ENCODE results near the gene MED29. TPM values are rescaled to one million over a fixed set of nuclear protein-coding genes. Genes with fewer than 3 reads are reported as not detected.

The MED29 gene
- total and polyA plus RNA-seq, 10 of the 15 experiments (the other 5 are each of a cell fraction or from before 2014, with no cell fraction given) = 3.2 to 36.6 (median 22.8) TPM

- no TSS peak for BruUV-seq (replicated peaks)
- Histone ChIP-seq H2AFZ (ENCODE audit: control insufficient read depth, low read depth, low read length) (no peak overlapping the region), H3K36me3 (ENCODE audit: control insufficient read depth in 2 of 2, insufficient read depth in 2 of 2, low read length in 1 of 2) (peaks cover 10 to 15% of the 10 kb centered on the region in 2 experiments), H3K9me3 (replicated peaks; ENCODE audit: control insufficient read depth, insufficient read depth, low read length) (no peaks in the 10 kb centered on the region), H3K9ac (ENCODE audit: control insufficient read depth, insufficient read depth, low read length) (peak overlapping the region; percentile 97), H3K4me1 (ENCODE audit: control insufficient read depth, insufficient read depth, low read length) (peaks cover 36% of the 10 kb centered on the region), H3K27me3 (replicated peaks in 1 of 2; ENCODE audit: control insufficient read depth in 2 of 2, insufficient read depth in 2 of 2, low read length in 1 of 2) (no peaks in the 10 kb centered on the region), H3K4me3 (peak overlapping the region; percentile 97), H3K27ac (ENCODE audit: control insufficient read depth, insufficient read depth) (no peak overlapping the region), H3K79me2 (ENCODE audit: control insufficient read depth, insufficient read depth, low read length) (peaks cover 36% of the 10 kb centered on the region), H4K20me1 (ENCODE audit: control insufficient read depth, insufficient read depth) (no peaks in the 10 kb centered on the region; the same call in 1 of the 2 replicates), H3K4me2 (ENCODE audit: control insufficient read depth, insufficient read depth) (peak overlapping the region; percentile 81)
- ATAC-seq = no peak
- in situ Hi-C loops (cut with MboI) (no loop called here), intact Hi-C loops (cut with micrococcal nuclease; ENCODE audit: unreplicated experiment) (no loop called here)
- POLR2A ChIA-PET = interaction anchor here (0.9 to 1.1 kb wide), 2 partner anchors 18 to 37 kb away, joined by 3 to 8 read pairs; no protein-coding TSS in a partner anchor
- TF ChIP-seq POLR2AphosphoS5 (IDR thresholded peaks at IDR 0.05; ENCODE audit: low read length) = peak; percentile 12; the same call in 1 of the 2 replicates
- TF ChIP-seq IRF3 (IDR thresholded peaks at IDR 0.05) = no peak
- TF ChIP-seq SMAD5 (IDR thresholded peaks at IDR 0.05; ENCODE audit: low read depth) = peak; percentile 36; the same call in 1 of the 2 replicates
- no peak for TF ChIP-seq CHD2 (IDR thresholded peaks at IDR 0.05; ENCODE audit: borderline replicate concordance, low read depth, low read length)
- TF ChIP-seq POLR2A (IDR thresholded peaks at IDR 0.05; ENCODE audit: low read depth, low read length) = peak; percentile 38; the same call in 1 of the 2 replicates
- WGBS (ENCODE audit: insufficient coverage, insufficient replicate concordance, low lambda C conversion rate, missing lambda C conversion rate) = 96% methylated on average over 8 of the region's 8 CpGs
- CTCF ChIA-PET = interaction anchor here (0.7 to 1.7 kb wide), 5 partner anchors 19 to 443 kb away, joined by 3 read pairs; partner anchors contain the start of gene PLEKHG2
- RAD21 ChIA-PET (ENCODE audit: unreplicated experiment) = no interaction called here
- no peak for FAIRE-seq
- no peak for DNase-seq (ENCODE audit: low read depth, low spot score)
- SMC1A ChIA-PET (ENCODE audit: uncharacterized antibody, unreplicated experiment) = interaction anchor here (1.3 to 1.5 kb wide), 3 partner anchors 8 to 99 kb away, joined by 3 to 5 read pairs (median 3); partner anchors contain the start of gene EID2B
Measured at GRCh38 chr19:39433480-39434079, 42.4 kb downstream of the MED29 start.

Data from GM12878 (cell line).